Activated T-cell treated with anti-CD3 and anti-CD28 coated beads, Interleukin-2, amount 50 U/mL, for 48 hours (primary cell): ENCODE results near the gene TMEM167A.
"Not testable (repeated sequence)": the region's sequence is repeated elsewhere in the genome, so short reads cannot be mapped to it uniquely, and the experiment has no call there.

Experiments used
- DNase-seq, 2 experiments: peaks; one replicate each; pipeline ENCODE4 v3.0.0-alpha.2; 2020

Gene TMEM167A

GRCh38 chr5:83085106-83085505 lies 7.9 kb upstream of the TMEM167A start:
- DNase-seq: no peak

DNA sequence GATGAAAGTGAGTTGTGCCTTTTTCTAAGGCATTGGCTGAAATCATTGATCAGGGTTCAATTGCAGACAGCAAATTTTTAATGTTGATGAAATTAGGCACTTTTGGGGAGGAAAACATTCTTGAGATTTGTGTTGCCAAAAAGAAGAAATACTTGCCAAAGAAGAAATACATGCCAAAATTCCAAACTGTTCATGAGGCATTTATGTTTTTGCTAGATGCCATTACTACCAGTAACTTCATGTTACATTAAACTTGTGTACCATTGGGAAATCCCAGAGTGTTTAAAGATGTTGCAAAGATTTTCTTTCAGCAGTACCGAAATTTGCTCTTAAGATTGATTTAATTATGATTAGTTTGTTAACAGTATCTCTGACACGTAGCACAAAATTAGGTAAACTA lies 7.1 kb upstream of the TMEM167A start:
- no peak for DNase-seq

GRCh38 chr5:83082750-83083149 lies 5.6 kb upstream of the TMEM167A start:
- no peak for DNase-seq

- DNase-seq: no peak
Observed at GRCh38 chr5:83077662-83078261, 568 bp upstream of the TMEM167A start.

GRCh38 chr5:83072966-83073365 lies 4.2 kb downstream of the TMEM167A start:
- DNase-seq: no peak

- DNase-seq: no peak
Observed at GRCh38 chr5:83071286-83072051, 5.7 kb downstream of the TMEM167A start.

DNA sequence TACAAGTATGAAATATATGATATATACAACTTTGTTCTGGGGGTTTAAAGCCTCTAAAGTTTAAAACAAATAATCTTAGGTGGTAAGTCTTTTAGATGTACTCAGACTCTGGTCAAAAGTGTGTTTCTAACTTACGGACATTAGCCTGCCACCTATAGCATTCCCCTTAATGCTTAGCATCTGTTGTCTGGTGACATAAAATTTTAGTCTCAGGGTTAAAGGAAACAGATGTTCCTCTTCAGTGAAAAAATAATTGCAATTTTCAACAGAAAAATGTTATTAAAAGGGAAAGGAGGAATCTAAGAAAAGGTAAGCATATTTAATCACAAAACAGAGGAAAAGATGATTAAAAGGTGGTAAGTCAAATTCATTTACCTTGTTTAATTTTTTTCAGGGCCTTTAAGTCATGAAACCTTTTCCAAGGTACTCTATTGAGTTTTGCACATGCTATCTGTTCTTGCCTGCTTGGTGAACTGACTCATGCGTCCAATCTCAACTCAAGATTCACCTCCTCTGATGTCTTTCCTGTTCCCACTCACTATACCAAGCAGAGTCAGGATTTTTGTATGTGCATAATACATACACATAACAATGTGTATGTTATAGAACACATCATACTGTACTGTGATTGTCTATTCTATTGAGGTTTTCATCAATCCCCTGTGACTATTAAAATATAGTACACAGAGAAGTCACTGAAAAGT lies 7.9 kb downstream of the TMEM167A start:
- no peak for DNase-seq

DNA sequence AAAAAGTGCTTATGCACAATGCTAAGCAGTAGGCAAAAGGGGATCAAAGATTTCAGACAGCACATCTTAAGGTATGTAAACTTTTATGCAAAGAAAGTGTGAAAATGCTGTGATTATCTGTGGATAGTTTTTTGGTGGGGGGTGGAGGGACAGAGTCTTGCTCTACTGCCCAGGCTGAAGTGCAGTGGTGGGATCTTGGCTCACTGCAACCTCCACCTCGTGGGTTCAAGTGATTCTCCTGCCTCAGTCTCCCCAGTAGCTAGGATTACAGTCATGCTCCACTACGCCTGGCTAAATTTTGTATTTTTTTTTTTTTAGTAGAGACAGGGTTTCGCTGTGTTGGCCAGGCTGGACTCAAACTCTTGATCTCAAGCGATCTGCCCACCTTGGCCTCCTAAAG lies 9.8 kb downstream of the TMEM167A start:
- DNase-seq: not testable (repeated sequence)

DNA sequence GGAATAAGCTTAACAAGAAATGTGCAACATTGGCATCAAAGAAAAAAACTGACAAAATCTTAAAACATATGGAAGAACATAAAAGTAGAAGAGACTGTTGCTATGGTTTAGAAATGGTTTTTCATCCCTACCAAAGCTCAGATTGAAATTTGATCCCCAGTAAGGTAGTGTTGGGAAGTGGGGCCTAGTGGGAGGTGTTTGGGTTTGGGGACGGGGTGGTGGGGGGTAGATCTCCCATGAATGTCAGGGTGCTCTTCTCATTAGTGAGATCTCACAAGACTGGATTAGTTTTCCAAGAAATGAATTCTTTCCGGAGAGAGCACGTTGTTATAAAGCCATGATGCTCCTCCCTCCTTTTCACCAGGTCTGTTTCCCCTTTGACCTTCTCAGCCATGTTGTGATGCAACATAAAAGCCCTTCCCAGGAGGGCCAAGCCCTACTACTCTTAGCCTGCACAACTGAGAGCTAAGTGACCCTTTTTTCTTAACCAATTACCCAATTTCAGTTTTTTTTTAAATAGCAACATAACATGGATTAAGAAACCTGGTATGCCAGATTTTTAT lies 10.6 kb downstream of the TMEM167A start:
- no peak for DNase-seq

GRCh38 chr5:83059341-83059740 lies 17.9 kb downstream of the TMEM167A start:
- DNase-seq: no peak

DNA sequence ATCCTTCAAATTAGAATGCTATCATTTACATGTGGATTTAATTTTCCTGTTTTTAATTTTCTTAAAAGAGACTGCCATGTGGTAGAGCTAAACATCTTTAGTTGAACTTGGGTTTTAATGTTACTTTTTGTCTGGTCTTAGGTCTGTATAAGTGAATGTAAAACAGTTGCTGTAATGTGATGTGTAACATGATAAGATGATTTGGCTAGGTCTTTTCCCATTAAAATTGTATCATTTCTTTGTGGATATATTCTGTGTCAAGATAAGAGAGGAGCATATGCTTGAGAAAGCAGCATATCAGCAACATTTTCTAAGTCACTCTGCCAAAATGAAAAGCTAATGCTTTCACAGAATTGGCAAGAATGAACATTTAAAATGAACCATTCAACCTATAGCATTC lies 18.5 kb downstream of the TMEM167A start:
- no peak for DNase-seq

DNA sequence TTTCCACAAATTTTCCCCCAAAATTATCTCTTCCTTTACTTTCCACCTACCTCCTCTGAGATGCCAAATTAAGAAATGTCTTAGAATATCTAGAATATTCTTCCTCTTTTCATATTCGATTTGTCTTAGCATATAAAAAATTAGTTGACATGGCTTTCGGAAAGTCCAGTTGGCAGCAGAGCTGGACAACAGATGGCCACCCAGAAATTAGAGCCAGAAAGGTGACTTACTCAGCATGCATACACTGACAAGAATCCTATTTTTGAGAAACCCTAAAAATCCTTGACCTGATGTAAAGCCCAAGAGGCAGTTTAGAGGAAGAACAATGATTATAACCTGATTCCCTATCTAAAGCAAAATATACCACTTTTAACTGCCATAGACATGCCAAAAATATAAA lies 22.0 kb downstream of the TMEM167A start:
- no peak for DNase-seq

DNA sequence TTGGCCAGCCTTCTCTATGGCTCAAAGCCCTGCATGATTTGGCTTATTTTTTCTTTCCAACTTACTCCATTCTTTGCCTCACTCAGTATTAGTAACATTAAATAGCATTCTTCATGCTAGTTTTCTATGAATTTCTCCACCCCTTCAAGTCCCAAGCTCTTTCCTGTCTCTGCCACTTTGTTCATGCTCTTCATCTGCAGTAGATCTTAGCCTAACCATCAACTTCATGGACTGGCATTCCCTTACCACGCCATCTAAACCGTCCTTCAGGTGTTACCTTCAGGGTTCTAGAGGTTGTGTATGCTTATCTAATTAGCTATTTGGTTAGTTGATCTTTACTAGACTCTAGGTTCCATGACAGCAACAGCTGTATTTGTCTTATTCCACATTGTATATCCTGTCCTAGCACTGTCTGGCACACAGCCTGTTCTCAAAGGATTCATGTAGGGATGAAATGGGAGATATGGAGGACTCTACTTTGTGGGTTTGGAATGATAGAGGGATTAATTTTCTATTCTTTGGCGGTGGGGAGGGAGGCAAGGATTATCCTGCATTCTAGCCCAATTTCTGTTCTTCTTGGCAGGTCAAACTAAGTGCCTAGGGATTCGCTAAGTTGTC lies 26.4 kb downstream of the TMEM167A start:
- DNase-seq: no peak

DNA sequence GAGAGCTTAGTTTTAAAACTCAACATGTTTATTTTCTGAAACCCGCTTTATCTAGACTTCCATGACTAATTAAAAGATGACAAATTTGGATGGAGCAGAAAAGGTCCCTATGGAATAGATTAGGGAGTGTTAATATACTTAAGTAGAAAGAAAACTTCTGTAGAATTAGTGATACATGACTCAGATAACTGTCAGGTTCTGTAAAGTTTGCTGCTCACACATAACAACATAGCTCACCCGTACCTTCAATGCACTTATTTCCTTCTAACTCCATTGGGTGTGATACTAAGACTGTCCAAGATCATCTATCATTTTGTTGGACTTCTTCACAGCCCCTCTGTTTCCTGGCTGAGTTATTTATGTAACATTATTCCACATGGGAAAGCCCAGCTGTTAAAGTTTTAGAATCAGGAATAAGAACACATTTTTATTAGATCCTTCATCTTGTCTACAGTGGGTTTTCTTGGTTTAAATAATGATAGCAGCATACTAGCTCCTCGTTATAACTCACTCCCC lies 27.8 kb downstream of the TMEM167A start:
- no peak for DNase-seq

DNA sequence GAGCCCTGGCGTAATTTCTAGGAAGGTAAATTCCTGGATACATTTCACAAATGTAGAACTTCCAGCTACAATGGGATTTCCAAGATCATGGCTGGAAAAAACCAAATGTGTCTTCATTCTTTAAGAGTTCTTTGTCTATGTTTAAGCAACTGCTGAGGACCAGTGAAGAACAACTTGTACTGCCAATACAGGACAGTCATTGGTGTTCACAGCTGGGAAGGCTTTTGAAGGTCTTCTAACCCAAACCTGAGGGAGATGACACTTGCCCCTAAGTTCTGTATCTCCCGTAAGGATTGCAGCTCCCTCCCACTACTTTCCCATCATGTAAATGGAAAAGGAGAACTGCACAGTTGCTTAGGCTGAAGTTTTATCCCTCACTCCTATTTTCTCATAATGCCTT lies 28.4 kb downstream of the TMEM167A start:
- no peak for DNase-seq

- DNase-seq: no peak
Observed at GRCh38 chr5:83048277-83048676, 28.9 kb downstream of the TMEM167A start.

DNA sequence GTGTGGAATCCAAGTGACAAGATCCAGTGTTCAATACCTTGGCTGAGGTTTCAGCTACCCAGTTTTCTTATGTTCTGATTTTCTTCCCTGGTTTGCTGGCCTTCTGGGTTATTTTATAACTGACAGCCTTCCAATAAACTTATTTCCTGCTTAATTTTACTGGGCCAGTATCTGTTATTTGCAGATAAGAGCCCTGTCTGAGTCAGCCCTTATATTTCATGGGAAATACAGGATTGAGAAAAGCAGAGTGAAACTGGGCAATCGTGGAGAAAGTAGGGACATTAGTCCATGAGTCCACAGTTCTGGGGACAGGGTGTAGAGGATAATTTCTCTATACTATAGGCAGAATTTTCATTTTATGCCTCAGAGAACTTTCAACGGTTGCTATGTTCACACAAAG lies 32.3 kb downstream of the TMEM167A start:
- no peak for DNase-seq

GRCh38 chr5:83042507-83042906 lies 34.7 kb downstream of the TMEM167A start:
- DNase-seq: no peak

DNA sequence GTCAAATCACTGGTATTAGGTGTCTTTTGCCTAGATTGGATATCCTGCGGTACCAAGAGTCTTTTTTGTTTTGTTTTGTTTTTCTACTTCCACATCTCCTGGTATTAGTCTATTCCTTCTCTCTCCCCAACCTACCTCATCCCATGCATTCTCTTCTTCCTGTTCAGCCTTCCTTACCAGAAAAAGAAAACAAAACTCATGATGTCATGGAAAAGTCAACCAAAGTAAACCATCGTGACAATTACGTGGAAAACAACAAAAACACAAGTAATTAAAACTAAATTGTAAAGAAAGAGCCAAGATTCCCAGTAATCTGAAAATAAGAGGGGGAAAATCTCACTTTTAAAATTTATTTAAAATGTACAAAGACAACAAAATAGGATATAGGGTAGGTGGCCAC lies 38.3 kb downstream of the TMEM167A start:
- DNase-seq: no peak

DNA sequence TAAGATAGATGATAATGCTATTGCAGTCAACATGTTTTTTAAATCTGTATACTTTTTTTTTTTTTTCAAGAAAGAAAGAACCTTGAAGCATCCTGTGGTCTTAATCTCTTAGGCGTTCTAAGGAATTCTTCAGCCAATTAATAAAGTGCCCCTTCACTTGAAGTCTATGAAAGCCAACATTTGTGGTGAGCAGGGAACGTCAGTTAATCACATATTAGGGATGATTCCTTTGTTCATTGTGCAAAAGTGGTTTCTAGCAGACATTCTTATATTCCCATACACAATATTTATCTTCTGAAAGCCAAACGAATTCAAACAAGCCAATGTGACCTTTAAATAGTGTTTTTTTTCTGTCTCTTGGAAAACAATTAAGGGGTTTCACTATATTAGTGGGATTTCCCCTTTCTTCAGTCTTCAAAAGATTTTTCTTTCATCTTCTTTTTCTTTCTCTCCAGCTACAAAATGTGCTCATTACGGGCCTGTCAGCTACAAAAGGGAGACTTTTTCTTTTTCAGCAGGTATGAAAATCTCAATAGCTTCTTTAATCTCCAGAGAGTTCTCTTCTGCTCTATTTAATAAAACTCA lies 40.1 kb downstream of the TMEM167A start:
- no peak for DNase-seq

DNA sequence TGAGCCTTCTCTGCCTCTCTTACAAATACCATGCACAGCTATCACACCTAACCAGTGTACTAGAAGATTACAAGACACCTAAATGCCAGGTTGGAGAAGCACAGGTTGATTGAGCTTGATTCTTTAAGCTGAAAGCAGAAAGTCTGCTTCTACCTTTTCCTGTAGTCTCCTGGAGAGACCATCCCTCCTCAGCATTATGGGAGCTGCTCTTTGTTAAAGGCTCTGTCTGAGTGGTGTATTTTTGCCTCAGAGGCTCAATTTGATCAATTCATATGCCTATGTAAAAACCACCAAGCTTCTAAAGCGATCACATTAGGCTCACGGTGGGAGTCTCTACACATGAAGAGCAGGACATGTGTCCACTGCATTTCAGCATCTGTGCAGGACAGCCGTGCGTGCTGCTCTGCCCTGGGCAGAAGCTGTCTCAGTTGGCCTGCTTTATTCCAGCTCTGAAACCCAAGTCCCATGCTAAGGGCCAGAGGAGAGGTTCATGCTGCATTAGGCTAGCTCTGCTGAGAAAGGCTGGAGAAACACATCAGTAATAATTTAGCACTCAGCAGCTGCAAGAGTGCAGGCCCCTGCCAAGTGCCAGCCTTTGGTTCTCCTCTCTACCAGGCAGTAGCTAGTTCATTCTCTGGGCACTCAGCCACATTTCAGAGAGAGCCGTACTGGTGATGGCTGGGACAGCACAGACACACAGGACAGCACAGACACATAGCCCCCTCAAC lies 41.7 kb downstream of the TMEM167A start:
- DNase-seq: no peak
